Measurements from ENCODE around the gene MEX3C.

- TF ChIP-seq SIN3A (IDR thresholded peaks at IDR 0.05; ENCODE audit: low read depth): no peak
- TF ChIP-seq, protein P1, sequence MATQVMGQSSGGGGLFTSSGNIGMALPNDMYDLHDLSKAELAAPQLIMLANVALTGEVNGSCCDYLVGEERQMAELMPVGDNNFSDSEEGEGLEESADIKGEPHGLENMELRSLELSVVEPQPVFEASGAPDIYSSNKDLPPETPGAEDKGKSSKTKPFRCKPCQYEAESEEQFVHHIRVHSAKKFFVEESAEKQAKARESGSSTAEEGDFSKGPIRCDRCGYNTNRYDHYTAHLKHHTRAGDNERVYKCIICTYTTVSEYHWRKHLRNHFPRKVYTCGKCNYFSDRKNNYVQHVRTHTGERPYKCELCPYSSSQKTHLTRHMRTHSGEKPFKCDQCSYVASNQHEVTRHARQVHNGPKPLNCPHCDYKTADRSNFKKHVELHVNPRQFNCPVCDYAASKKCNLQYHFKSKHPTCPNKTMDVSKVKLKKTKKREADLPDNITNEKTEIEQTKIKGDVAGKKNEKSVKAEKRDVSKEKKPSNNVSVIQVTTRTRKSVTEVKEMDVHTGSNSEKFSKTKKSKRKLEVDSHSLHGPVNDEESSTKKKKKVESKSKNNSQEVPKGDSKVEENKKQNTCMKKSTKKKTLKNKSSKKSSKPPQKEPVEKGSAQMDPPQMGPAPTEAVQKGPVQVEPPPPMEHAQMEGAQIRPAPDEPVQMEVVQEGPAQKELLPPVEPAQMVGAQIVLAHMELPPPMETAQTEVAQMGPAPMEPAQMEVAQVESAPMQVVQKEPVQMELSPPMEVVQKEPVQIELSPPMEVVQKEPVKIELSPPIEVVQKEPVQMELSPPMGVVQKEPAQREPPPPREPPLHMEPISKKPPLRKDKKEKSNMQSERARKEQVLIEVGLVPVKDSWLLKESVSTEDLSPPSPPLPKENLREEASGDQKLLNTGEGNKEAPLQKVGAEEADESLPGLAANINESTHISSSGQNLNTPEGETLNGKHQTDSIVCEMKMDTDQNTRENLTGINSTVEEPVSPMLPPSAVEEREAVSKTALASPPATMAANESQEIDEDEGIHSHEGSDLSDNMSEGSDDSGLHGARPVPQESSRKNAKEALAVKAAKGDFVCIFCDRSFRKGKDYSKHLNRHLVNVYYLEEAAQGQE (IDR thresholded peaks at IDR 0.05; ENCODE audit: low read depth): no peak
- TF ChIP-seq CTCF (IDR thresholded peaks at IDR 0.05 in 2 of 3, conservative IDR thresholded peaks at IDR 0.05 in 1 of 3; ENCODE audit: borderline replicate concordance in 1 of 3, insufficient read depth in 1 of 3, low read depth in 2 of 3, low read length in 2 of 3): no peak
- TF ChIP-seq EZH2 (IDR thresholded peaks at IDR 0.05): no peak
- no peak for TF ChIP-seq ELF1 (IDR thresholded peaks at IDR 0.05; ENCODE audit: borderline replicate concordance, low read depth)
- TF ChIP-seq POLR2A (IDR thresholded peaks at IDR 0.05; ENCODE audit: borderline replicate concordance, extremely low read depth, insufficient read depth, insufficient read length): no peak
- TF ChIP-seq POLR2AphosphoS5 (IDR thresholded peaks at IDR 0.05; ENCODE audit: low read depth, low read length): no peak
- TF ChIP-seq CEBPB (IDR thresholded peaks at IDR 0.05; ENCODE audit: low read depth): no peak
- no peak for TF ChIP-seq EZH2phosphoT487 (IDR thresholded peaks at IDR 0.05; ENCODE audit: borderline replicate concordance)
- no peak for TF ChIP-seq JUND (IDR thresholded peaks at IDR 0.05)
These were observed 32.7 kb downstream of the MEX3C start for GRCh38 chr18:51164761-51165281.
